ENCODE data around the gene BDP1. TPM values are rescaled to one million over a fixed set of nuclear protein-coding genes. Genes with fewer than 3 reads are reported as not detected.

BDP1 gene
- total RNA-seq: 24.2 and 30.9 TPM in 2 replicates

GRCh38 chr5:71455427-71456361, at the start of gene BDP1:
Gene BDP1 (plus strand): TSS chr5:71455651. CDS start chr5:71455878, 227 bp downstream.

DNA sequence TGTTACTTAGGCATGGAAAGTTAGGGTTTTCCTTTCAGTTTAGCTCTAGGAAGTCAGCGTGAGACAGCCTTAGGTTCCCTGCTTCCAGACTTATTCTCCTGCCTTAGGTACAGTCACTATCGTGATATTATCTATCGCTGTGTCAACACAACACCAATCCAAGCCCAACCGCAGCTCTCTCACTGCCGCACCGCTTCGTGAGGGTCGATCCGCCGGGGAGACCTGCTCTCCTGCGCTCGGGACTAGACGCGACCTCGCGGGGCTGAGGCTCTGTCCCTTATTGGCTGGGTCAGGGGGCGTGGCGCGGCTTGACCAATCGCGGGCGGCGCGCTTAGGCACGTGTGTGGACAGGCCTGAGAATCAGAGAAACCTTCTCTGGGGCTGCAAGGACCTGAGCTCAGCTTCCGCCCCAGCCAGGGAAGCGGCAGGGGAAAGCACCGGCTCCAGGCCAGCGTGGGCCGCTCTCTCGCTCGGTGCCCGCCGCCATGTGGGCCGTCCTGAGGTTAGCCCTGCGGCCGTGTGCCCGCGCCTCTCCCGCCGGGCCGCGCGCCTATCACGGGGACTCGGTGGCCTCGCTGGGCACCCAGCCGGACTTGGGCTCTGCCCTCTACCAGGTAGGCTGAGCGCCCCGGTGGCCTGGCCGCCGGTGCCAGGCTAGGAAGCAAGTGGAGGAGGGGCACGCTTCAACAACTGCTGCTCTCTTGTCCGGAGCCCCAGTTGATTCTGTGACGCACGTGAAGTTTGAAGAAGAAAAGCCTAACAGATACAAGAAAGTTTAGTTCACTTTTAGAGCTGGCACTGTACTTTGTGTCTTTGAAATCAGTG, 131.7 kb downstream of the BDP1 start, which contains the start of gene MCCC2:
TSS of gene MCCC2 (plus strand) at position 400 of the 825 bp plus-strand sequence. CDS start at position 486, 86 bp downstream.

Small RNAs within 50 kb of the gene (small RNA-seq; reads per million reads assigned to genes)
- gene HMGN1P12: not detected

Other genes with a start within 250 kb of the BDP1 start
- 23.5 and 34.3 TPM in 2 replicates for gene MCCC2, start 131.7 kb downstream of the BDP1 start, total RNA-seq